HG03039 (cell line): ENCODE data around the gene IER5.

Experiments used
- ATAC-seq: cut with Tn5 transposase; IDR thresholded peaks from one replicate; pipeline ENCODE4 v1.9.1; 2021; ENCODE audit warnings: mild to moderate bottlenecking, moderate library complexity; ENCODE audit not compliant: unreplicated experiment

Gene IER5

GRCh38 chr1:181131255-181131941, 42.9 kb downstream of the IER5 start:
- no peak for ATAC-seq

GRCh38 chr1:181133441-181133951, 45.0 kb downstream of the IER5 start:
- no peak for ATAC-seq

GRCh38 chr1:181133969-181134418, 45.5 kb downstream of the IER5 start:
- no peak for ATAC-seq

GRCh38 chr1:181134543-181135436, 46.3 kb downstream of the IER5 start:
- ATAC-seq: no peak

- no peak for ATAC-seq
Observed at GRCh38 chr1:181135437-181135731, 46.9 kb downstream of the IER5 start.

- no peak for ATAC-seq
Observed at GRCh38 chr1:181135815-181136737, 47.6 kb downstream of the IER5 start.

GRCh38 chr1:181136738-181137122, 48.2 kb downstream of the IER5 start:
- ATAC-seq: no peak

- no peak for ATAC-seq
Observed at GRCh38 chr1:181137217-181137743, 48.8 kb downstream of the IER5 start.

- no peak for ATAC-seq
Observed at GRCh38 chr1:181139631-181140061, 51.1 kb downstream of the IER5 start.

- no peak for ATAC-seq
Observed at GRCh38 chr1:181140398-181140797, 51.9 kb downstream of the IER5 start.

- no peak for ATAC-seq
Observed at GRCh38 chr1:181140891-181141290, 52.4 kb downstream of the IER5 start.

GRCh38 chr1:181141431-181141910, 53.0 kb downstream of the IER5 start:
- ATAC-seq: no peak
